ENCODE measurements around the gene RASA3. TPM values are rescaled to one million over a fixed set of nuclear protein-coding genes. Genes with fewer than 3 reads are reported as not detected.
A peak's percentile ranks its signal among the peaks of the same experiment; 100 is the strongest.
"Not testable (repeated sequence)": the region's sequence is repeated elsewhere in the genome, so short reads cannot be mapped to it uniquely, and the experiment has no call there.

Gene RASA3
- total RNA-seq, 1 donor from 2014 or later, result 11.2 TPM

DNA sequence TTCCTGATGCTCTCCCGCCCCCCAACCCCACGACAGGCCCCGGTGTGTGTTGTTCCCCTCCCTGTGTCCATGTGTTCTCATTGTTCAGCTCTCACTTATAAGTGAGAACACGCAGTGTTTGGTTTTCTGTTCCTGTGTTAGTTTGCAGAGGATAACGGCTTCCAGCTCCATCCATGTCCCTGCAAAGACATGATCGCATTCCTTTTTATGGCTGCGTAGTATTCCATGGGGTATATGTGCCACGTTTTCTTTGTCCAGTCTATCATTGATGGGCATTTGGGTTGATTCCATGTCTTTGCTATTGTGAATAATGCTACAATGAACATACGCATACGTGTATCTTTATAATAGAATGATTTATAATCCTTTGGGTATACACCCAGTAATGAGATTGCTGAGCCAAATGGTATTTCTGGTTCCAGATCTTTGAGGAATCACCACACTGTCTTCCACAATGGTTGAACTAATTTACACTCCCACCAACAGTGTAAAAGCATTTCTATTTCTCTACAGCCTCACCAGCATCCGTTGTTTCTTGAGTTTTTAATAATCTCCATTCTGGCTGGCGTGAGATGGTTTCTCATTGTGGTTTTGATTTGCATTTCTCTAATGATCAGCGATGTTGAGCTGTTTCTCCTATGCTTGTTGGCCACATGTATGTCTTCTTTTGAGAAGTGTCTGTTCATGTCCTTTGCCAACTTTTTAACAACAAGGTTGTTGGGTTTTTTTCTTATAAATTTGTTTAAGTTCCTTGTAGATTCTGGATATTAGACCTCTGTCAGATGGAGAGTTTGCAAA, 26.6 kb upstream of the RASA3 start:
- DNase-seq; ATAC-seq (ENCODE audit: poor library complexity); intact Hi-C loops (cut with DNase I): not testable (repeated sequence)

DNA sequence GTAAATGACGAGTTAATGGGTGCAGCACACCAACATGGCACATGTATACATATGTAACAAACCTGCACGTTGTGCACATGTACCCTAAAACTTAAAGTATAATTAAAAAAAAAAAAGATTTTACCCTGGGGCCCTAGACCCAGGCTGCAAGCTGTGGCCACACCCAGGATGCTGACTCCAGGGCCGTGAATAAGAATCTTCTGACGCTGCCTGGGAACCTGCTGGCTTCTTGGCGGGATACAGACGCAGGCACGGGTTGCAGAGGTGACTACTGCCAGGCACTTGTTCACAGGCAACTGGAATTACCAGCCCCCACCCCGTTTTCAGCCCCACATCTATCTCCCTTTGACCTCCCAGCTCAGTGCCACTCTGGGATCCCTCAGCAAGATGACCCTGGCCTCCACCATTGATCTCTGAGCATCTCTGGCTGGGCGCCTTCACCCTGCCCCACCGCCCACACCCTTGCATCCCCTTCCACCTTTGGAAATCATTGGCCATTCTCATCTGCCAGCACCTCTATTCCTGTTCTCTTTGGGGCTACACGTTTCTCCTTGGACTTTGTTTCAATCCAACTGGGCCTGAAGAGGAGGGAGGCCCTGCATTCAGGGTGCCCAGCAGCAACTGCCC, 25.6 kb upstream of the RASA3 start:
- intact Hi-C loops (cut with DNase I), result no loop called here
- DNase-seq (no peak), ATAC-seq (ENCODE audit: poor library complexity) (no peak)

DNA sequence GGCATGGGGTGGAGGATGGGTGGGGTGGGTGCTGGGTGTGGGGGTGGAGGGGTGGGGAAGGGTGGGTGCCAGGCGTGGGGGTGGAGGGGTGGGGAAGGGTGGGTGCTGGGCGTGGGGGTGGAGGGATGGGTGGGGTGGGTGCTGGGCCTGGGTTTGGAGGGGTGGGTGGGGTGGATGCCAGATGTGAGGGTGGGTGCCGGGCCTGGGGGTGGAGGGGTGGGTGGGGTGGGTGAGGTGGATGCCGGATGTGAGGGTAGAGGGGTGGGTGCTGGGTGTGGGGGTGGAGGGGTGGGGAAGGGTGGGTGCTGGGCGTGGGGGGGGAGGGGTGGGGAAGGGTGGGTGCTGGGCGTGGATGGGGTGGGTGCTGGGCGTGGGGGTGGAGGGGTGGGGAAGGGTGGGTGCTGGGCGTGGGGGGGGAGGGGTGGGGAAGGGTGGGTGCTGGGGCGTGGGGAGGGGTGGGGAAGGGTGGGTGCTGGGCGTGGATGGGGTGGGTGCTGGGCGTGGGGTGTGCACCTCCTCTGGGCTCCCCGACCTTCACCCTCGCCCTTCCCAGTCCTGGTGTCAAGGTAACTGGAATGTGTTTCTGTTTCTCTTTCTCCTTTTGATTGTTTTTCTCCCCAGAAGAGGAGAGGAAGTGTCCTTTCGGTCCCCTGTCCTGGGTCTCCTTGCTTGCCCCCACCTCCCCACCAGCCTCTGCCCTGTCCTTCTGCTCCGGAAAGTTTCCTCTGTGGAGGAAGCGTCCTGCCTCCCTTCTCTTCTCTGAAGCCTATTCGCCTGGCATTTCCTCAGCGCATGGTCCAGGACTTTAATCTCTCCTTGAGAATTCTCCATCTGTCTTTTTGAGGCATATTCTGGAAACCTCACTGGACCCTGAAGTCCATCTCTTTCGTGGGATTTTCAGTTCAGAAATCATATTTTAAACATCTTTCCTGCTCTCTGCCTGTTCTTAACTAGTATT, 23.8 kb upstream of the RASA3 start:
- ATAC-seq (ENCODE audit: poor library complexity), result no peak
- DNase-seq, result no peak
- intact Hi-C loops (cut with DNase I), result no loop called here

DNA sequence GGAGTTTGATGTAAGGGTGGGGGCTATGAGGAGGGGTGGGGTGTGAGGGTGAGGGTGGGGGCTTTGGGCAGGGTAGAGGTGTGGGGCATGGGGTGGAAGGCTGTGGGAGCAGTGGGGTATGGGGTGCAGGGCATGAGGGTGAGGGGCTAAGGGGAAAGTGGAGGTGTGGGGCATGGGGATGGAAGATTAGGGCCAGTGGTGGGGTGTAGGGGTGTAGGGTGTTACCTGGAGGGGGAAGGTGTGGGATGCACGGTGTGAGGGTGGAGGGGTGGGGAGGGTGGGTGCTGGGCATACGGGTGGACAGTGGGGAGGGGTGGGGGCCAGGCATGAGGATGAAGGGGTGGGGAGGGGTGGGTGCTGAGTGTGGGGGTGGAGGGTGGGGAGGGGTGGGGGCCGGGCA, 22.9 kb upstream of the RASA3 start:
- no peak for DNase-seq
- ATAC-seq (ENCODE audit: poor library complexity), result no peak
- intact Hi-C loops (cut with DNase I), result no loop called here

DNA sequence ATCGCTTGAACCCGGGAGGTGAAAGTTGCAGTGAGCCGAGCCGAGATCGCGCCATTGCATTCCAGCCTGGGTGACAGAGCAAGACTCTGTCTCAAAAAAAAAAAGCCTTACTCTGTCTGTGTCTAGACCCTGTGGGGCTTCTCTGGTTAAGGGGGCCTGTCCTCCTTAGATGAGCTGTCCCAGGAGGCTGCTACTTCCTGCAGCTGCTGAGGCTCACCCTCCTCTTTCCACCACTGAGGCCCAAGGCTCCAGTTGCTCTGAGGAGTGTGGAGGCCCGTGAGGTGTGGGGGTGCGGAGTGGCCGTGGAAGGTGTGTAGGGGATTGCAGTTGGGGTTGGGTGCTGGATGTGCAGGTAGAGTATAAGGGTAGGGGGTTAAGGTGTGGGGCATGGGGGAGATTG, 22.1 kb upstream of the RASA3 start:
- DNase-seq (no peak), ATAC-seq (ENCODE audit: poor library complexity) (no peak)
- intact Hi-C loops (cut with DNase I), result no loop called here

DNA sequence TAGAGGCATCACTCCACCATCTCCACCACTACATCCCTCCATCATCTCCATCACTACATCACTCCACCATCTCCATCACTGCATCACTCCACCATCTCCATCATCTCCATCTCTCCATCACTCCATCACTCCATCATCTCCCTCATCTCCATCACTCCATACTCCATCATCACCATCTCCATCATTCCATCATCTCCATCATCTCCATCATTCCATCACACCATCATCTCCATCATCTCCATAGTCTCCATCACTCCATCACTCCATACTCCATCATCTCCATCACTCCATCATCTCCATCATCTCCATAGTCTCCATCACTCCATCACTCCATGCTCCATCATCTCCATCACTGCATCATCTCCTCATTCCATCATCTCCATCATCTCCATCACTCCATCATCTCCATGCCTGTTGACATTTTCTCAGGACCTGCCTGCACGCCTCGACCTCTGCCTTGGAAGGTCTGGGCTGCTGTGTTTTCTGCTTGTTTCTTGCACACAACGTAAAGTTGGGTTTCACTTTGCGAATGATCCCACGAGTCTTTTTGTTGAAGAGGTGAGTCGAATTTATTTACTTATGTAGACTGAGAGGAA, 21.2 kb upstream of the RASA3 start:
- ATAC-seq (ENCODE audit: poor library complexity) (no peak), DNase-seq (no peak)
- intact Hi-C loops (cut with DNase I), result no loop called here

DNA sequence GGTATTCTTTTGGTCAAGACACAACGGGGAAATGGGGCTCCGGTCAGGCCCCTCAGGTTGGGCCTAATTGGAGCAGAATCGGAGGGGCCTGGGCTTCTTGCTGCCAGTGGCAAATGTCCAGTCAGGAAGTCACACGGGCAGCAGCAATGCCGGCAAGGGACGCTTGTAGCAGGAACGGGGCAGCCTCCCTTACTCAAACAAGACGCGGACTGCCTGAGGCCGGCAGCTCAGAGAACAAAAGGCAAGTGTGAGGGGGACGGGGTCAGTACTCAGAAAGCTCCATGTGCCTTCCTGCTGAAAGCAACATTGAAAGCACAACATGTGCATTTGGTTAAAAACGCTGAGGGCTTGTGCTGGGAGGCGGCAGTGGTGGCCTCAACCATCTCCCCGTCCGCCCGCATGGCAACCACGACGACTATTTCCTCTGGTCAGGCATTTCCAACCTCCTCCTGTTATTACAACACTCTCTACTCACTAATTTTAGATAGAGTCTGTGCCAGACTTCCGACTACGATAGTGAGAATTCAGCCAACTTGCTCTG, 20.5 kb upstream of the RASA3 start:
- DNase-seq (no peak), ATAC-seq (ENCODE audit: poor library complexity) (no peak)
- intact Hi-C loops (cut with DNase I), result no loop called here

DNA sequence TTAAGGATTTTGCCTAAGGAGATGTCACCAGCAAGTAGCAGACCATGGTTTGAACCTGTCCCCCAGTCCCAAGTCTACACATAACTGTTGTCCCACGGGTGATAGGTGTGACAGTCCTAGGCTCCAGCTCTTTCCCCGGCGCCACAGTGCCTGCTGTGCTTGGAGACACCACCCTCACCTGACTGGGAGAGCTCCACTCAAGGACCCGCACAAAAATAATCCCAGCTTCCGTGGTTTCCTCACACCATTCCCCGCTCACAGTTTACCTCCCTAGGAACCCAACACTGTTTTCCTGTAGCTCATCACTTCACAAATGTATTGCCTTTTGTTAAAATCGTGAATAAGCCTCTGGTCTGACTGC, 19.8 kb upstream of the RASA3 start:
- intact Hi-C loops (cut with DNase I), result no loop called here
- ATAC-seq (ENCODE audit: poor library complexity), result no peak
- DNase-seq, result no peak

DNA sequence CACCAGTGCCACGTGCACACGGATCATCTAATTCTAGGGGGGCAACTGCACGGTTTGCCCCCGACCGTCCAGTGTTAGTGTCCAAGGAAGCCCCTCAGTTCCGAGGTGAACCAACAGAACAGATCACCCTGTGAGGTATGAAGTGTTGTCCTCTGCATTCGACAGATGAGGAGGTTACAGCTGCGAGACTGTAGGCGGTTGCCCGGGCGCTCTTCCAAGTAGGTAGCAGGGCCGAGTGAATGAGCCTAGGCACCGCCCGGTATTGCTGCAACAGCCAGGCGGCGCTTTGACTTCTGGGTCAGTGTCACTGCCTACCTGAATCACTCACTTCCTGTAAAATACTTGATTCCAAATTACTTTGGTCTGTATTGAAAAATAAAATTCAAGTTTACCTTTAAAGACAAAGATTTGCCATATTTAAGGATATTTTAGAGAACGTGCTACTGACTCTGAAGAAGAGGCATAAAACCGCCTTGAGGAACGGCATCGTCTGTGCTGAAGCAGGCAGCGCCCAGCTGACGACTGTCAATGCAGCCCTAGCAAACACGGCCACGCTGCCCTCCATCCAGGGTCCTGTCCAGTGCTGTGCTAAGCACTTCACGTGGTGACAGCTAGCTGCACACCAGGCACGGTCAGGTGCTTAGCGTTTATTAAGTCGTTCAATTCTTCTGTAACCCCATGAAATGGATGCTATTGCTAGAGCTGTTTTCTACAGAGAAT, 19.3 kb upstream of the RASA3 start:
- intact Hi-C loops (cut with DNase I), result no loop called here
- ATAC-seq (ENCODE audit: poor library complexity), result peak; percentile 81
- DNase-seq, result no peak

DNA sequence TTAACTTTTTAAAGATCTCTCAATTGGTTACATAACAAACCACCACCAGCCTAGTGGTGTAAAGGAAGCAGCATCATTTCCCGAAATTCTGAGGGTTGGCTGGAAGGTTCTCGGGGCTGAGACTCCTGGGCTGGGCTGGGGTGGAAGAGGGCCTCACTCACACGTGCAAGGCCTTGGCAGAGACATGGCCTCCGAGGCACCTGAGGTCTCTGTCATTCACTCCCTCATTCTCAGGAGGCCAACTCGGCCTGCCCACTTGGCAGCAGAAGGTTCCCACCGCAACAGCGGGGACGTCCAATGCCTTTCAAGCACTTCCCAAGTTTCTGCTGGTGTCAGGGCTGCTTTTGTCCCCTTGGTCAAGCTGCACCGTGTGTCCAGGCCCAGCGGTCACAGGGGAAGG, 18.6 kb upstream of the RASA3 start:
- DNase-seq (no peak), ATAC-seq (ENCODE audit: poor library complexity) (no peak)
- intact Hi-C loops (cut with DNase I), result no loop called here

DNA sequence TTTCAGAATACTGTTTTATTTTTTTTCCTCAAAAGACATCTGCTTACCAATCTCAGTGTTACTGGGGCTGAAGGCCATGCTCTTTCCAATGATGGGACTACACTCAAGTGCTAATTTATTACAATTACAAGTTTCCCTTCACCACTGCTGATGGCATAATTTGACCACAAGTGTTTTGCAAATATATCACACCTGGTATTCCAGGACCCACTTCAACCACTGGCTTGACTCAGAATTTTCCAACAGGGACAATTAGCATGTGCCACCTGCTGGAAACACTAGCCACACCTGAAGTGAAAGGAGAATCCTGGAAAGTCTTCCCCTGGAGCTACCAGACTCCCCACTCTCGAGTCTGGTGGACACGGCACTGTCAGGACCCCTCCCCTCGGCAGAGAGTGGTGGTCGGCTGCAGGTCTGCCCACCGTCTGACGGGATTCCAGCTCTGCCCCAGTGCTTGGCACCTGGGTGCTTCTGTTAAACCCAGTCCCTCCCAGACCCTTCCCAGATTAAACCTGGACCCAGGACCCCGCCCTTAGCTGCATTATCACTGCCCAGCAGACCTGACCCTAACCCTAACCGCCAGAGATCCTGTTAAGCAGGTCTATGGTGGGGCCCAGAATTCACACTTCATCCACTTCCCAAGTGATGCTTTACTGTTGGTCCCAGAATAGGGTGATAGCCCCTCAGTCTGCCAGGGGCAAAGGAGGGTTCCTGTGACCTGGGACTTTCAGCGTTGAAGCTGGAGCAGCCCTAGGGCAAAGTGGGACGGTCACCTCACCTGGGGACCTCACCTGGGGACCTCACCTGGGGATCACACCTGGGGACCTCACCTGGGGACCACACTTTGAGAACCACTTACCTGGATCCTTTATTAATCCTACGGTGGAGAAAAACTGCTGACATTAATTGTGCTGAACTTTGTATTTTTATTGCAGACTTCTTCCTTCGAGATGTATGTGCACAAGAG, 17.6 kb upstream of the RASA3 start:
- intact Hi-C loops (cut with DNase I), result no loop called here
- no peak for DNase-seq
- ATAC-seq (ENCODE audit: poor library complexity), result no peak

DNA sequence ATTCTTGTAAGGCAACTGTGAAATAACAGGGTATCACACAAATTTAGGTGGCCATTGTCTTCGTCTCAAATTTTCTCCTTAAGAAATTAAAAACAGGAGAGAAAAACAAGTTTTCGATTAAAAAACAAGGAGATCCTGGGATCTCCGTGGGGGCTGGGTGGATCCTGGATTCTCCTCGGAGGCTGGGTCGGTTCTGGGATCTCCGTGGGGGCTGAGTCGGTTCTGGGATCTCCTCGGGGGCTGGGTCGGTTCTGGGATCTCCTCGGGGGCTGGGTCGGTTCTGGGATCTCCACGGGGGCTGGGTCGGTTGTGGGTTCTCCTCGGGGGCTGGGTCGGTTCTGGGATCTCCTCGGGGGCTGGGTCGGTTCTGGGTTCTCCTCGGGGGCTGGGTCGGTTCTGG, 16.5 kb upstream of the RASA3 start:
- DNase-seq; ATAC-seq (ENCODE audit: poor library complexity); intact Hi-C loops (cut with DNase I): not testable (repeated sequence)

DNA sequence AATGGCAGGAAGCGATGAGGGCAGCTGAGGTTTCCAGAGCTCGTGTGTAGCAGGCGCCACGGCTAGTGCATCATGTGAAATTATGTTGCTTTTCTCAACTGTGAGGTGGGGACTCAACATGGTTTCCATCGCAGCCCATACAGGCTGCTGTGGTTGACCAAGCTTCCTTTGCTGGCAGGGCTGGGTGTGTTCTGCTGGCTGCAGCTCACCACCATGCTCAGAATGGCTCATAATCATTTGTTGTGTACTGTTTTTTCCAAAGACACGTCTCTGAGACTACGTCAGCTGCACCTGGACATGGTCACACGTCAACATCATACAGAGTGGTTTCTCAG, 16.1 kb upstream of the RASA3 start:
- ATAC-seq (ENCODE audit: poor library complexity), result no peak
- no peak for DNase-seq
- intact Hi-C loops (cut with DNase I), result no loop called here

DNA sequence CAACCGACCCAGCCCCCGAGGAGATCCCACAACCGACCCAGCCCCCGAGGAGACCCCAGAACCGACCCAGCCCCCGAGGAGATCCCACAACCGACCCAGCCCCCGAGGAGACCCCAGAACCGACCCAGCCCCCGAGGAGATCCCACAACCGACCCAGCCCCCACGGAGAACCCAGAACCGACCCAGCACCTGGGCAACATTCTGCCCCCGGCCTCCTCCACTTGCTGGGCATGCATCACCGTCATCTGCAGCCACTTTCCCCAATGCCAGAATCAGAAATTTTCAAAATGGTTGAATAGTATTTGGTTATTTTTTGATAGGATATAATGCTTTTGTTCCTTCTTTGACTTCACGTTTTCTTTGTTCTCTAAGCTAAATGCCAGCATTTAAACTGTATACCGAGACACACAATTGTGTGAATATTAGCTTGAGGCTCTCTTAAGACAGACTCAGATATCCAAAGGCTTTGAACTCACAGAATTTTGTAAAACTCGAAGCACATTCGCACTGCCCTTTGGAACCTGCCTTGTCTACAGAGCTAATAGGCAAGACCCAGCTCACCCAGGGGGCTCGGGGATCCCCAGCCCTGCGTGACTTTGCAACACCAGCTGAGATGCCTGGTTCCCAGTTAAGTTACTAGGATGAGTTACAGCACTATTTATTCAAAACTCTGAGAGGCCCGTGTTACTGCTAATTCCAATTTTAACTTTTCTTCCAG, 15.5 kb upstream of the RASA3 start:
- DNase-seq (no peak), ATAC-seq (ENCODE audit: poor library complexity) (no peak)
- intact Hi-C loops (cut with DNase I), result no loop called here

DNA sequence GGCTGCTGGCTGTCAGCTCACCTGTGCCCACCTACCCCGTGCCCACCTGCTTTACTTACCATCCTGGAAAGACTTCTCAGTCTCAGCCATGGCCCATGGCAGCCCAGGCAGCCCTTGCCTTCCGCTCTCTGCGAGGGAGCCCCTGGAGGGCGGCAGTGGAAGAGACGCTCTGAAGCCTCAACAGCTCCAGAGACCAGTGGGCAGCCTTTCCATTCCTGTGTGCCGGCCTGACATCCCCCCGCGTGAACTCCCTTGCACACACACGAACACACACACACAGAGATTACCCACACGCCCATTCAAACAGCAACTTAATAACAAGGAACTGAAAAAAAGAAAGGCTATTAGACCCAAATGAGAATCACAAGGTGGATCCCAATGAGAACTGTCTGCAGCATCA, 14.2 kb upstream of the RASA3 start:
- DNase-seq, result no peak
- ATAC-seq (ENCODE audit: poor library complexity), result no peak
- intact Hi-C loops (cut with DNase I), result no loop called here

DNA sequence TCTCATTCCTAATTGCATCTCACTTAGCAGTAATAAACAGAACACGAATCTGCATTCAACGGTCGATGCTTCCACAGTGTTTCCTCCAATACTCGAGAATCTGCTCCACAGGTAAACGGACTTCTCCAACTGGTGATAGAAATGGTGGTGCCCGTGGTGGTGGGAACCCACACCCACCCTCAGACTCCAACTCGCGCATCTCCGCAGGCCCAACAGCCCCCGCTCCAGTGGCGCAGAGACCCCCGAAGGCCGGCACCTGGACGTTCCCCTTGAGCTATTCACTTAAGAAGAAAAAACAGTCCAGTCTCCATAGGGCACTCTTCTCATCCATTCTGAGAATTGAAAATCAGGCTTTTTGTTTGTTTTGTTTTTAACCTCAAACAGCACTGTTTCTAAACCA, 13.8 kb upstream of the RASA3 start:
- ATAC-seq (ENCODE audit: poor library complexity) (no peak), DNase-seq (no peak)
- intact Hi-C loops (cut with DNase I), result no loop called here

DNA sequence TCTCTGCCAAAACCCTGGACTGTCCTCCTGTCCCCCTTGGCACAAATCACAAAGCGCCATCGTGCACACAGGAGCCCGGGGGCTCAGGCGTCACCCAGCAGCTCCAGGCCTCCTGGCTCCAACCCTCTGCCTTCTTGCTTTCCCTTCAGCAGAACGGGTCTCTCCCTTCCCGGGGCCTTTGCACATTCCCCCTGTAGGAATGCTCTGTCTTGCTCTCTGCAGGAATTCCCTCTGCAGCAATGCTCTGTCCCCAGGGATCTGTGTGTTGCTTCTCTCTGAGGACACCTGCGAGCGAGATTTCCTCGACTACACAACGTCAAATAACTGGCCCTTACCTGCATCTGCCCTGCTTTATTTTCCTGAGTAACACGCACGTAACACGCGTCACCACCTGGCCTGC, 13.3 kb upstream of the RASA3 start:
- no peak for DNase-seq
- ATAC-seq (ENCODE audit: poor library complexity), result no peak
- intact Hi-C loops (cut with DNase I), result no loop called here
